ENCODE measurements around the gene SMARCAL1. TPM values are rescaled to one million over a fixed set of nuclear protein-coding genes. Genes with fewer than 3 reads are reported as not detected.
"Not testable (repeated sequence)": the region's sequence is repeated elsewhere in the genome, so short reads cannot be mapped to it uniquely, and the experiment has no call there.

The SMARCAL1 gene
- total RNA-seq, 4 donors from 2014 or later = 27.3 to 76.7 (median 34.4) TPM

DNA sequence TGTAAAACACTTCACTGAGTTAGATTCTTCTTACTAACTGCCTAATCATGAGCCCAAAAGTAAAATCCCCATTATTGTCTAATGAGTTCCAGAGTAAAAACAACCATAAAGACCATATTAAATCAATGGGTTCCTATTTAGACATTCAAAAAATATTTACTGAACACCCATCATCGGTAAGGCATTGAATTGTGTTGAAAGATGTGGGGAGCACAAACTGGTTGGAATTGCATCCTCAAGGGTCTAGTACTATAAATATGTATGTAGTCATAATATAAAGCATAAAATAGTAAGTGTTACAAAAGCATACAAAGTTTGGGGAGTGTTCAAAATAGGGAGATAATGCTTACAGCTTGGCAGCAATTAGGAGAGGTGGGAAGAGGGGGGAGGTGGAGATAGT, 37.0 kb upstream of the SMARCAL1 start:
- Histone ChIP-seq H3K4me3 (no peak overlapping the region), H3K27me3 (peaks cover 0 to 18% of the 10 kb centered on the region in 2 donors), H3K36me3 (no peaks in the 10 kb centered on the region), H3K9me3 (no peaks in the 10 kb centered on the region), H3K27ac (no peak overlapping the region), H3K4me1 (peaks cover 0 to 10% (median 4%) of the 10 kb centered on the region in 4 donors)
- no peak for DNase-seq
- TF ChIP-seq, protein P1, sequence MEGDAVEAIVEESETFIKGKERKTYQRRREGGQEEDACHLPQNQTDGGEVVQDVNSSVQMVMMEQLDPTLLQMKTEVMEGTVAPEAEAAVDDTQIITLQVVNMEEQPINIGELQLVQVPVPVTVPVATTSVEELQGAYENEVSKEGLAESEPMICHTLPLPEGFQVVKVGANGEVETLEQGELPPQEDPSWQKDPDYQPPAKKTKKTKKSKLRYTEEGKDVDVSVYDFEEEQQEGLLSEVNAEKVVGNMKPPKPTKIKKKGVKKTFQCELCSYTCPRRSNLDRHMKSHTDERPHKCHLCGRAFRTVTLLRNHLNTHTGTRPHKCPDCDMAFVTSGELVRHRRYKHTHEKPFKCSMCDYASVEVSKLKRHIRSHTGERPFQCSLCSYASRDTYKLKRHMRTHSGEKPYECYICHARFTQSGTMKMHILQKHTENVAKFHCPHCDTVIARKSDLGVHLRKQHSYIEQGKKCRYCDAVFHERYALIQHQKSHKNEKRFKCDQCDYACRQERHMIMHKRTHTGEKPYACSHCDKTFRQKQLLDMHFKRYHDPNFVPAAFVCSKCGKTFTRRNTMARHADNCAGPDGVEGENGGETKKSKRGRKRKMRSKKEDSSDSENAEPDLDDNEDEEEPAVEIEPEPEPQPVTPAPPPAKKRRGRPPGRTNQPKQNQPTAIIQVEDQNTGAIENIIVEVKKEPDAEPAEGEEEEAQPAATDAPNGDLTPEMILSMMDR (IDR thresholded peaks at IDR 0.05) = no peak
- no peak for TF ChIP-seq POLR2A (IDR thresholded peaks at IDR 0.05)

GRCh38 chr2:216379977-216380376, 32.3 kb upstream of the SMARCAL1 start:
- Histone ChIP-seq H3K27ac (no peak overlapping the region), H3K9me3 (no peaks in the 10 kb centered on the region), H3K4me3 (no peak overlapping the region), H3K36me3 (no peaks in the 10 kb centered on the region), H3K27me3 (no peaks in the 10 kb centered on the region), H3K4me1 (no peaks in the 10 kb centered on the region)
- DNase-seq = no peak
- TF ChIP-seq, protein P1 (IDR thresholded peaks at IDR 0.05) = no peak
- no peak for TF ChIP-seq POLR2A (IDR thresholded peaks at IDR 0.05)

DNA sequence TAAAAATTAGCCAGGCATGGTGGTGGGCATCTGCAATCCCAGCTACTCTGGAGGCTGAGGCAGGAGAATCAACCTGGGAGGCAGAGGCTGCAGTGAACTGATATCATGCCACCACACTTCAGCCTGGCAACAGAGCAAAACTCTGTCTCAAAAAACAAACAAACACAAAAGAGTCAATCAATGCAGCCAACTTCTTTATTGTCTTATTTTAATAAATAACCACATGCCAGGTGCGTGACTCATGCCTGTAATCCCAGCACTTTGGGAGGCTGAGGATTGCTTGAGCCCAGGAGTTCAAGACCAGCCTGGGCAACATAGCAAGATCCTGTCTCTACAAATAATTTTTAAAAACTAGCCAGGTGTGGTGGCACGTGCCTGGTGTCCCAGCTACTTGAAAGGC, 27.9 kb upstream of the SMARCAL1 start:
- not testable (repeated sequence) for DNase-seq, H3K36me3 ChIP-seq

DNA sequence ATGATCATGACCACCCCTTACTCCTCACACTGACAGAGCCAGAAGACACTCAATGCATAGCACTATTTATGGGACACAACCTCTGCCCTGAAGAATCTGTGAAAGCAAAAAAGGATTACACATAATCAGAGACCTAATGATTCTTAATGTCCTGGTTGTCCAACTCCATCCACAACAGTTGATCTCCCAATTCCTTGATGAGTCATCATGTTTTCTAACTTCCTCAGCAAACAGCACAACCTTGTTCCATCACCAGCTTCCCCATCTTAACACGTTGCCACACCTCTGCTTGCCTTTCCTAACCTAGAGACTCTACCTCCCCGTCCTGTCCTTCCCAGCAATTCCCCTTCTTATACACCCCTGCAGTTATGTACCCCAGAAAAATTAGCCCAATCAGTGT, 26.8 kb upstream of the SMARCAL1 start:
- DNase-seq = no peak
- Histone ChIP-seq H3K36me3 (no peaks in the 10 kb centered on the region), H3K4me1 (no peaks in the 10 kb centered on the region), H3K27me3 (no peaks in the 10 kb centered on the region), H3K4me3 (no peak overlapping the region), H3K9me3 (no peaks in the 10 kb centered on the region), H3K27ac (no peak overlapping the region)
- TF ChIP-seq POLR2A (IDR thresholded peaks at IDR 0.05) = no peak
- TF ChIP-seq, protein P1 (IDR thresholded peaks at IDR 0.05) = no peak

More for the DNA sequence above, 27.9 kb upstream of the SMARCAL1 start:
- H3K27ac ChIP-seq, H3K27me3 ChIP-seq, H3K4me3 ChIP-seq, H3K9me3 ChIP-seq, H3K4me1 ChIP-seq: not testable (repeated sequence)

DNA sequence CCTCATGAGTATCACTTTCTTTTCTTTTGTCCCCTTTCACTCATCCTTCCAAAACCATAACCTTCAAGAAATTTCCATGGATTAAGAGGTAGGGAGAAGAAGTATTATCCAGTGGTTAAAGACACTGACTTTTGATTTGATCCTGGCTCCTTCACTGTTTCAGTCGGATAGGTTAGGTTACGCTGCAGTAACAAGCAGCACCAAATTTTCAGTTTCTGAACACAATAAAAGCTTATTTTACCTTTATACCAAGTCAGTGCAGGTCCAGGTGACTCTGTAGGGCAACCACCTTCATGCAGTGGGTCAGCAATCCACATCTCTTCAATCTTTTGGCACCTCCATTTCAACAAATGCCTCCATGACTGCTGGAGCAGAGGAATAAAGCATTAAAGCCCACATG, 25.0 kb upstream of the SMARCAL1 start:
- H3K9me3 ChIP-seq = no peaks in the 10 kb centered on the region
- TF ChIP-seq, protein P1 (IDR thresholded peaks at IDR 0.05) = no peak
- TF ChIP-seq POLR2A (IDR thresholded peaks at IDR 0.05) = no peak
- no peak overlapping the region for H3K4me3 ChIP-seq
- H3K36me3 ChIP-seq = no peaks in the 10 kb centered on the region
- no peak overlapping the region for H3K27ac ChIP-seq
- H3K4me1 ChIP-seq = no peaks in the 10 kb centered on the region
- DNase-seq = no peak
- H3K27me3 ChIP-seq = no peaks in the 10 kb centered on the region

DNA sequence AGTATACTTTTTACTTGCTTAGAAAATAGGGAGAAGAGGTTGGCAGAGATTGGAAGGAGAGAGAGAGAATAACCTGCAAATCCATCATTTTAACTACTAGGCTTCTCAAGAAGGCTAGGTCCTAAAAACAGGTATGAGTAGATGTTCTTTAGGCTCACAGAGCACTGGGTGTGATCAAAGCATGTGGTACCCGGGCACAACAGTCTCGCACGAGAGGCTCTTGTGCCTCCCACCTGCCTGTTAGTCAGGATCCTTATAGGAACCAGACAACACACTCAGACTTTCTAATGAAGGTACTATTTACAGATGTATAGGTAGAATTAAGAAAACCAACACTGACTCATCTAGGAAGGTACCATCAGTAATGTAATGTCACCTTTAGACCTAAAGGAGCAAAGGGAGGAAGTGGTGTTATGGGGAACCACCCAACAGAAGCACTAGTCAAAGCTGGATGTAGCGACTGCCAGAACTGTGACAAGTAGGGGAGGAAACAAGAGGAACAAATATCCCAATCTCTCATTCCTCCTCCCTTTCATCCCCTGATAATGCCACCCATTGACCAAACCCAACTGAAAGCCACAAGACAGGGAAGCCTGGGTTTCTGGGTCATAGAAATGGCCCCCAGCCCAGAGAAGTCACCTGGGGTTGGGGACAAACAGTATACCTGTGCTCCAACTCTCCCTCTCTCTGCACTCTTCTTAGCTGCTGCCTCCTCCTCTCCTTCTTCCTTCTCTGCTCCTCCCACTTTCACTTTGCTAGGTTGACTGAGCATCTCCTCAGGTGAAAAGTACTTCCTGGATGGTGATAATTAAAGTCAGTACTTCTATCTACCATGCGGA, 24.0 kb upstream of the SMARCAL1 start:
- no peaks in the 10 kb centered on the region for H3K36me3 ChIP-seq
- H3K4me3 ChIP-seq = no peak overlapping the region
- TF ChIP-seq POLR2A (IDR thresholded peaks at IDR 0.05) = no peak
- TF ChIP-seq, protein P1 (IDR thresholded peaks at IDR 0.05) = no peak
- no peaks in the 10 kb centered on the region for H3K9me3 ChIP-seq
- H3K27ac ChIP-seq = no peak overlapping the region
- H3K27me3 ChIP-seq = no peaks in the 10 kb centered on the region
- DNase-seq = no peak
- H3K4me1 ChIP-seq = no peaks in the 10 kb centered on the region

Data from Peyer's patch (tissue), 4 donors.